ENCODE measurements around the gene KLF7.

KLF7 gene

GRCh38 chr2:207035875-207036274, 129.9 kb downstream of the KLF7 start:
- DNase-seq (ENCODE audit: low read depth in 4 of 4, low spot score in 1 of 4): no peak

GRCh38 chr2:207032490-207032889, 133.3 kb downstream of the KLF7 start:
- no peak for DNase-seq (ENCODE audit: low read depth in 4 of 4, low spot score in 1 of 4)
